CD4-positive, alpha-beta memory T cell (primary cell): ENCODE measurements around the gene PTCH2. TPM values are rescaled to one million over a fixed set of nuclear protein-coding genes. Genes with fewer than 3 reads are reported as not detected.

Experiments used
- CTCF ChIA-PET: fragments of 350-600 bp; sonication (Branson Sonifier 250); formaldehyde crosslinking; loops from one replicate; lab custom pipeline; 2021; ENCODE audit warnings: inconsistent platforms; ENCODE audit not compliant: partially characterized antibody; lab: Charles Lee
- POLR2A ChIA-PET: fragments of 350-600 bp; sonication (Branson Sonifier 250); formaldehyde crosslinking; loops from one replicate; lab custom pipeline; 2021; ENCODE audit not compliant: partially characterized antibody; lab: Charles Lee
- DNase-seq, 5 donors: peaks; one replicate each; pipeline versions ENCODE4 v3.0.0 to v3.0.0-alpha.2; 2020 to 2022; ENCODE audit warnings: mixed read lengths in 1 of 5
- H3K27ac ChIP-seq: one replicate; pipeline ENCODE4 v1.7.0; 2013; ENCODE audit warnings: low read depth, low read length
- H3K27me3 ChIP-seq: 2 replicates; pipeline ENCODE4 v1.7.0; 2013; ENCODE audit warnings: mild to moderate bottlenecking, low read length, moderate library complexity; ENCODE audit not compliant: insufficient read depth
- H3K36me3 ChIP-seq: 2 replicates; pipeline ENCODE4 v1.7.0; 2013; ENCODE audit warnings: mild to moderate bottlenecking, low read length, moderate library complexity; ENCODE audit not compliant: insufficient read depth
- H3K4me1 ChIP-seq: 2 replicates; pipeline ENCODE4 v1.7.0; 2013; ENCODE audit warnings: mild to moderate bottlenecking, low read length, moderate library complexity; ENCODE audit not compliant: insufficient read depth
- H3K4me3 ChIP-seq, 2 donors: one replicate each; pipeline ENCODE4 v1.7.0; 2013; ENCODE audit warnings: low read length in 2 of 2, mild to moderate bottlenecking in 1 of 2
- H3K9me3 ChIP-seq, 2 donors: one replicate each; pipeline ENCODE4 v1.7.0; 2013; ENCODE audit warnings: low read length in 2 of 2, control low read depth in 1 of 2; ENCODE audit not compliant: control insufficient read depth in 1 of 2
- H3K27ac Mint-ChIP-seq, 7 donors: one replicate each; pipeline ENCODE4 v1.8.0; 2020 to 2021; ENCODE audit warnings: mixed read lengths in 7 of 7, mild to moderate bottlenecking in 6 of 7, inconsistent platforms in 3 of 7, moderate library complexity in 3 of 7
- H3K27me3 Mint-ChIP-seq, 2 donors: one replicate each; pipeline ENCODE4 v1.8.0; 2020 to 2021; ENCODE audit warnings: mixed read lengths in 2 of 2
- H3K36me3 Mint-ChIP-seq, 2 donors: one replicate each; pipeline ENCODE4 v1.8.0; 2020 to 2021; ENCODE audit warnings: mixed read lengths in 2 of 2, inconsistent platforms in 1 of 2, mild to moderate bottlenecking in 1 of 2
- H3K4me1 Mint-ChIP-seq, 4 donors: one replicate each; pipeline ENCODE4 v1.8.0; 2020 to 2021; ENCODE audit warnings: mixed read lengths in 4 of 4, mild to moderate bottlenecking in 1 of 4
- H3K4me3 Mint-ChIP-seq, 8 donors: one replicate each; pipeline ENCODE4 v1.8.0; 2020 to 2021; ENCODE audit warnings: mixed read lengths in 8 of 8, mild to moderate bottlenecking in 7 of 8, moderate library complexity in 6 of 8, inconsistent platforms in 3 of 8
- H3K9me3 Mint-ChIP-seq, 8 donors: one replicate each; pipeline ENCODE4 v1.8.0; 2020 to 2021; ENCODE audit warnings: mixed read lengths in 8 of 8, mild to moderate bottlenecking in 5 of 8, inconsistent platforms in 3 of 8, moderate library complexity in 1 of 8
- intact Hi-C: fragments of 100-400 bp; cut with micrococcal nuclease; formaldehyde crosslinking; loops from one replicate; pipeline ENCODE4 v1.15.1; 2023
- polyA plus RNA-seq, 2 donors: library from polyadenylated mRNA; unstranded; fragments of 300-500 nt; fragmentation: Illumina TruSeq; gene quantifications; one replicate each; pipeline ENCODE4 v1.2.3, GENCODE V29; 2021
- total RNA-seq, 2 experiments: library from RNA; stranded (reverse); gene quantifications; one replicate each; pipeline ENCODE4 v1.2.3, GENCODE V29; 2021

The PTCH2 gene
- total and polyA plus RNA-seq, 4 experiments from 2014 or later = 0.20 to 1.4 (median 1.3) TPM; not detected in 1

GRCh38 chr1:44820328-44821239, 22.5 kb downstream of the PTCH2 start:
- Mint-ChIP-seq H3K36me3 (peaks cover 0 to 5% of the 10 kb centered on the region in 2 donors), H3K4me1 (peaks cover 17 to 48% (median 29%) of the 10 kb centered on the region in 4 donors), H3K9me3 (no peaks in the 10 kb centered on the region), H3K27ac (peak overlapping the region; percentile 100), H3K4me3 (peak overlapping the region; percentile 91 to 96 (median 95)), H3K27me3 (no peaks in the 10 kb centered on the region)
- peak in 1 of 5 donors; percentile 19 for DNase-seq
- POLR2A ChIA-PET = interaction anchor here (0.6 to 22.2 kb wide), 20 partner anchors 9 to 865 kb away, joined by 3 to 1564 read pairs (median 7); partner anchors contain the start of genes BEST4, BTBD19, DYNLT4 and EIF2B3
- peak overlapping the region; percentile 88 for H3K27ac ChIP-seq
- intact Hi-C loops = loop anchor here (1.0 to 2.0 kb wide), 2 partner anchors 16 to 89 kb away; partner anchors contain the start of gene RNU5D-1
- no peaks in the 10 kb centered on the region for H3K9me3 ChIP-seq
- peaks cover 31% of the 10 kb centered on the region for H3K4me1 ChIP-seq
- no peaks in the 10 kb centered on the region for H3K36me3 ChIP-seq
- H3K4me3 ChIP-seq = peak overlapping the region; percentile 74 to 86
- CTCF ChIA-PET = interaction anchor here (0.5 to 7.3 kb wide), 7 partner anchors 12 to 482 kb away, joined by 3 to 174 read pairs (median 3); partner anchors contain the start of genes BTBD19, DYNLT4 and PLK3
- no peaks in the 10 kb centered on the region for H3K27me3 ChIP-seq

- intact Hi-C loops = loop anchor here (1.0 to 2.0 kb wide), 4 partner anchors 10 to 88 kb away; partner anchors contain the start of gene RNU5D-1
- Histone ChIP-seq H3K9me3 (no peaks in the 10 kb centered on the region), H3K27me3 (no peaks in the 10 kb centered on the region), H3K4me3 (peak overlapping the region; percentile 74 to 86), H3K4me1 (peaks cover 33% of the 10 kb centered on the region), H3K36me3 (no peaks in the 10 kb centered on the region), H3K27ac (peak overlapping the region; percentile 88)
- ChIA-PET POLR2A (interaction anchor here (0.6 to 22.2 kb wide), 30 partner anchors 10 to 866 kb away, joined by 3 to 1564 read pairs (median 6); partner anchors contain the start of genes BEST4, BTBD19, DYNLT4 and EIF2B3), CTCF (interaction anchor here (0.8 to 7.3 kb wide), 12 partner anchors 13 to 483 kb away, joined by 3 to 174 read pairs (median 4); partner anchors contain the start of genes BEST4, BTBD19, DYNLT4 and PLK3)
- Mint-ChIP-seq H3K36me3 (peaks cover 0 to 5% of the 10 kb centered on the region in 2 donors), H3K9me3 (peaks cover 0 to 1% (median 0%) of the 10 kb centered on the region in 8 donors), H3K27me3 (no peaks in the 10 kb centered on the region), H3K4me1 (peaks cover 22 to 57% (median 35%) of the 10 kb centered on the region in 4 donors), H3K4me3 (peak overlapping the region; percentile 91 to 96 (median 95)), H3K27ac (peak overlapping the region; percentile 100)
- DNase-seq = peak; percentile 83 to 90 (median 88)
Observed at GRCh38 chr1:44819608-44820327, 23.3 kb downstream of the PTCH2 start.

- Histone ChIP-seq H3K36me3 (no peaks in the 10 kb centered on the region), H3K4me1 (peaks cover 39% of the 10 kb centered on the region), H3K4me3 (peak overlapping the region; percentile 69 to 86), H3K27me3 (no peaks in the 10 kb centered on the region), H3K27ac (peak overlapping the region; percentile 88), H3K9me3 (no peaks in the 10 kb centered on the region)
- no peaks in the 10 kb centered on the region for H3K27me3 Mint-ChIP-seq
- intact Hi-C loops = loop anchor here (1.0 kb wide), 2 partner anchors 10 to 17 kb away; no protein-coding TSS in a partner anchor
- peaks cover 0 to 3% (median 0%) of the 10 kb centered on the region in 8 donors for H3K9me3 Mint-ChIP-seq
- peaks cover 0 to 5% of the 10 kb centered on the region in 2 donors for H3K36me3 Mint-ChIP-seq
- ChIA-PET CTCF (interaction anchor here (0.8 to 7.3 kb wide), 9 partner anchors 14 to 96 kb away, joined by 3 to 174 read pairs (median 5); partner anchors contain the start of genes BEST4, BTBD19, DYNLT4 and PLK3), POLR2A (interaction anchor here (0.6 to 22.2 kb wide), 22 partner anchors 10 to 521 kb away, joined by 3 to 1564 read pairs (median 6); partner anchors contain the start of genes BTBD19, DYNLT4, EIF2B3 and HECTD3)
- H3K27ac Mint-ChIP-seq = peak overlapping the region; percentile 100
- H3K4me3 Mint-ChIP-seq = peak overlapping the region; percentile 91 to 96 (median 95)
- DNase-seq = no peak
- peaks cover 22 to 60% (median 38%) of the 10 kb centered on the region in 4 donors for H3K4me1 Mint-ChIP-seq
Observed at GRCh38 chr1:44819196-44819607, 23.9 kb downstream of the PTCH2 start.

- H3K9me3 ChIP-seq = no peaks in the 10 kb centered on the region
- intact Hi-C loops = no loop called here
- Mint-ChIP-seq H3K4me3 (peak overlapping the region; percentile 29 to 95 (median 72)), H3K27me3 (no peaks in the 10 kb centered on the region), H3K4me1 (peaks cover 24 to 68% (median 44%) of the 10 kb centered on the region in 4 donors), H3K36me3 (peaks cover 0 to 8% of the 10 kb centered on the region in 2 donors), H3K27ac (peak overlapping the region; percentile 77 to 100 (median 81)), H3K9me3 (peaks cover 0 to 3% (median 0%) of the 10 kb centered on the region in 8 donors)
- no peak overlapping the region for H3K27ac ChIP-seq
- CTCF ChIA-PET = interaction anchor here (1.9 to 7.3 kb wide), 4 partner anchors 13 to 86 kb away, joined by 6 to 174 read pairs (median 10); partner anchors contain the start of genes BTBD19, DYNLT4, PLK3 and RNU5D-1
- no peaks in the 10 kb centered on the region for H3K27me3 ChIP-seq
- no peaks in the 10 kb centered on the region for H3K36me3 ChIP-seq
- DNase-seq = peak in 1 of 5 donors; percentile 27
- no peak overlapping the region for H3K4me3 ChIP-seq
- peaks cover 49% of the 10 kb centered on the region for H3K4me1 ChIP-seq
- POLR2A ChIA-PET = interaction anchor here (1.0 to 22.2 kb wide), 9 partner anchors 9 to 168 kb away, joined by 3 to 1564 read pairs (median 12); partner anchors contain the start of genes BTBD19, DYNLT4, EIF2B3 and PLK3
Observed at GRCh38 chr1:44817771-44818495, 25.1 kb downstream of the PTCH2 start.

GRCh38 chr1:44817307-44817706, 25.7 kb downstream of the PTCH2 start:
- Mint-ChIP-seq H3K9me3 (peaks cover 0 to 3% (median 0%) of the 10 kb centered on the region in 8 donors), H3K4me1 (peaks cover 24 to 74% (median 47%) of the 10 kb centered on the region in 4 donors), H3K36me3 (peaks cover 0 to 8% of the 10 kb centered on the region in 2 donors), H3K27me3 (no peaks in the 10 kb centered on the region), H3K27ac (peak overlapping the region in 6 of 7 donors; percentile 61 to 100 (median 74)), H3K4me3 (peak overlapping the region in 6 of 8 donors; percentile 7 to 39 (median 27))
- Histone ChIP-seq H3K9me3 (no peaks in the 10 kb centered on the region), H3K27me3 (no peaks in the 10 kb centered on the region), H3K36me3 (no peaks in the 10 kb centered on the region), H3K4me1 (peaks cover 54% of the 10 kb centered on the region), H3K4me3 (no peak overlapping the region), H3K27ac (no peak overlapping the region)
- ChIA-PET POLR2A (interaction anchor here (1.0 to 22.2 kb wide), 7 partner anchors 9 to 95 kb away, joined by 3 to 1564 read pairs (median 60); partner anchors contain the start of genes BTBD19, DYNLT4, PLK3 and RNU5D-1), CTCF (interaction anchor here (1.9 to 7.3 kb wide), 3 partner anchors 13 to 86 kb away, joined by 6 to 174 read pairs (median 11); partner anchors contain the start of genes BTBD19, DYNLT4, PLK3 and RNU5D-1)
- DNase-seq = no peak
- intact Hi-C loops = no loop called here
